HEK293T (cell line): Measurements from ENCODE around the gene WNT6.

ENCODE experiments used
- CTBP1 ChIP-seq: fragments of 450-650 bp; IDR thresholded peaks from 2 replicates; pipeline ENCODE4 v1.6.1; 2016; ENCODE audit warnings: borderline replicate concordance
- ELF4 ChIP-seq: fragments of 450-650 bp; IDR thresholded peaks from 2 replicates; pipeline ENCODE4 v1.6.1; 2017; ENCODE audit warnings: antibody characterized with exemption
- FOXK2 ChIP-seq: fragments of 450-650 bp; IDR thresholded peaks from 2 replicates; pipeline ENCODE4 v1.6.1; 2016; ENCODE audit warnings: mild to moderate bottlenecking
- FOXM1 ChIP-seq: fragments of 450-650 bp; IDR thresholded peaks from 2 replicates; pipeline ENCODE4 v1.6.1; 2017; ENCODE audit warnings: mild to moderate bottlenecking, borderline replicate concordance
- HDGF ChIP-seq: fragments of 450-650 bp; IDR thresholded peaks from 2 replicates; pipeline ENCODE4 v1.6.1; 2017; ENCODE audit warnings: antibody characterized with exemption, borderline replicate concordance
- NFRKB ChIP-seq: fragments of 450-650 bp; IDR thresholded peaks from 2 replicates; pipeline ENCODE4 v1.6.1; 2016; ENCODE audit warnings: mild to moderate bottlenecking, moderate library complexity
- SP1 ChIP-seq: fragments of 450-650 bp; IDR thresholded peaks from 2 replicates; pipeline ENCODE4 v1.6.1; 2017
- SUZ12 ChIP-seq: fragments of 450-650 bp; IDR thresholded peaks from 2 replicates; pipeline ENCODE4 v1.6.1; 2016; ENCODE audit warnings: mild to moderate bottlenecking
- TARDBP ChIP-seq: fragments of 450-650 bp; IDR thresholded peaks from 2 replicates; pipeline ENCODE4 v1.6.1; 2016

DNA sequence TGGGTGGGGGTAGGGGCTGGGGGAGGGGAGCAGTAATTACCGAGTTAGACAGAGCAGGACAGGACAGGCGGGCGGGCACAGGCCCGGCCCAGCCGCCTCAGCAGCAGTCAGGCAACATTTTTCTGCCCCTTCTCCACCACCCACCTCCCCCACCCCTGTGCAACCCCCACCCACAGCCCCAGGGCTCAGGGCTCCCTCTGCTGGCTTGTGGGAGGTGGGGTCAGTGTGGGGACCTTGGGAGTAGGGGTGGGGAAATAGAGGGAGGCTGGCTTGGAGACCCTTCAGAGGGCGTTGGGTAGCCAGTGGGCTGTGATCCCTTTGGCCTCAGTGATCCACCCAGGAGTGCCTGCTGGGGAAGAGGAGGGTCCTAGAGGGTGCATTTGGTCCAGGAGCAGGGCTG, 6.4 kb downstream of the WNT6 start:
- TF ChIP-seq SP1 (no peak), HDGF (no peak), FOXK2 (no peak), TARDBP (no peak), FOXM1 (no peak), ELF4 (no peak), CTBP1 (no peak), SUZ12 (no peak), NFRKB (no peak)
